ENCODE measurements around the gene HYOU1. TPM values are rescaled to one million over a fixed set of nuclear protein-coding genes. Genes with fewer than 3 reads are reported as not detected.

Gene HYOU1
- total and polyA plus RNA-seq, 4 donors: 35.7 to 145 (median 68.7) TPM

DNA sequence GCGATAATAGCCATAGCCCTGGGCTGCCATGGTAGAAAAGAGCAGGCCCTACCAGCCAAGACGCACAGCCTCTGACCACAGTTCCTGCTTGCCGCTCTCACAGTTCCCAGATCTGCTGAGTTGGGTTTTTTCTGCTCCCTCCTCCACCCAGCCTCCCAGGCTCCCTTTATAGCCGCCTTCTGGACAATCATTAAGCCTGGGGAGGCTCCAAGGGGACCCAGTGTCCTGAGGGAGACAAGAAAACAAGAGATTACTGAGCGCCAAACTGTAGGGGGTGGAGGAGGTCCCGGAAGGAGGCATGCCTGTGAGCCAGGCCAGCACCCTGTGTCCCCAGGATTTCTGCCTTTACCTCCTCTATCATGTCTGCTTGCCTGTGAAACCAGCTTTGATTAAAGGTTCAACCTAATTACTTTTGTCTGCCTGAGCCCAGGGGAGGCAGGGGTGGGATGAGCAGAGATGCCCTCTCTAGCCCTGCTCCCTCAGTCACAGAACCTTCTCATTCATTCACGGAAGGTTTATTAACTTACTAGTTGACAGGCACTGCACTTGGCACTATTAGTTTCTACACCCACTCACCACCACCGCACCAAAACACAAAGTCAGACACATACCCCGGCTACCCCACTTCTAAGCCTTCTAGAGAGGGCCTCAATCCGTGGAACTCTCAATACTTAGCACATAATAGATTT is 27.5 kb downstream of the HYOU1 start:
- DNase-seq (peak; percentile 45 to 60), ATAC-seq (ENCODE audit: low FRiP score) (no peak)
- Histone ChIP-seq H3K27me3 (ENCODE audit: control insufficient read depth in 1 of 2, insufficient read depth in 2 of 2, low read length in 1 of 2) (no peaks in the 10 kb centered on the region), H3K36me3 (ENCODE audit: control insufficient read depth in 1 of 2, insufficient read depth in 2 of 2, low read length in 1 of 2) (no peaks in the 10 kb centered on the region), H3K4me1 (ENCODE audit: control insufficient read depth in 1 of 2, insufficient read depth in 2 of 2, low read length in 2 of 2) (no peaks in the 10 kb centered on the region), H3K4me3 (ENCODE audit: low read length in 2 of 2) (no peak overlapping the region), H3K9me3 (ENCODE audit: control insufficient read depth, low read length) (no peaks in the 10 kb centered on the region), H3K27ac (ENCODE audit: low read depth in 1 of 2, low read length in 2 of 2) (peak overlapping the region in 1 of 2 donors; percentile 14)
- 68 to 78% methylated on average over 10 of the region's 10 CpGs for WGBS, 2 donors
- intact Hi-C loops (cut with DNase I): loop anchor here in 1 of 2 donors (5.0 kb wide), 1 partner anchor 38 kb away; the partner anchor contains the start of gene VPS11

DNA sequence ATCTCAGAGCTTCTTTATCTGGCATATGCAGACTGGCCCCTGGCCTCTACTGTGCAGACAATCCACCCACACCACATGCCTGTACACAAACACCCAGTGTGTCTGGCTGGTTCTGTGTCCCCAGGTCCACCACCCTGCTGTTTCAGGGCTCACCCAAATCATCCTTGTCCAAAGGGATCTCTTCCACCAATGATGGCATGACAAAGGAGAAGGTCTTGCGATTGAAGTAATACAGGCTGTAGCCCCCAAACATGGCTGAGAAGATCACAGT is 28.0 kb downstream of the HYOU1 start:
- no peaks in the 10 kb centered on the region for H3K27me3 ChIP-seq (ENCODE audit: control insufficient read depth in 1 of 2, insufficient read depth in 2 of 2, low read length in 1 of 2)
- no peaks in the 10 kb centered on the region for H3K9me3 ChIP-seq (ENCODE audit: control insufficient read depth, low read length)
- DNase-seq (no peak), ATAC-seq (ENCODE audit: low FRiP score) (no peak)
- intact Hi-C loops (cut with DNase I): loop anchor here in 1 of 2 donors (5.0 kb wide), 1 partner anchor 38 kb away; the partner anchor contains the start of gene VPS11
- H3K27ac ChIP-seq (ENCODE audit: low read depth in 1 of 2, low read length in 2 of 2): no peak overlapping the region
- no peaks in the 10 kb centered on the region for H3K36me3 ChIP-seq (ENCODE audit: control insufficient read depth in 1 of 2, insufficient read depth in 2 of 2, low read length in 1 of 2)
- H3K4me3 ChIP-seq (ENCODE audit: low read length in 2 of 2): no peak overlapping the region
- no peaks in the 10 kb centered on the region for H3K4me1 ChIP-seq (ENCODE audit: control insufficient read depth in 1 of 2, insufficient read depth in 2 of 2, low read length in 2 of 2)
- WGBS, 2 donors: 98 to 100% methylated on average over 1 of the region's 1 CpG

- intact Hi-C loops (cut with DNase I): loop anchor here in 1 of 2 donors (5.0 kb wide), 1 partner anchor 39 kb away; the partner anchor contains the start of gene VPS11
- Histone ChIP-seq H3K4me1 (ENCODE audit: control insufficient read depth in 1 of 2, insufficient read depth in 2 of 2, low read length in 2 of 2) (no peaks in the 10 kb centered on the region), H3K9me3 (ENCODE audit: control insufficient read depth, low read length) (no peaks in the 10 kb centered on the region), H3K27me3 (ENCODE audit: control insufficient read depth in 1 of 2, insufficient read depth in 2 of 2, low read length in 1 of 2) (no peaks in the 10 kb centered on the region), H3K27ac (ENCODE audit: low read depth in 1 of 2, low read length in 2 of 2) (no peak overlapping the region), H3K36me3 (ENCODE audit: control insufficient read depth in 1 of 2, insufficient read depth in 2 of 2, low read length in 1 of 2) (no peaks in the 10 kb centered on the region), H3K4me3 (ENCODE audit: low read length in 2 of 2) (no peak overlapping the region)
- 84% methylated on average over 9 of the region's 9 CpGs for WGBS, 2 donors
- ATAC-seq (ENCODE audit: low FRiP score) (no peak), DNase-seq (no peak)
Measured at GRCh38 chr11:119028346-119029068, 28.5 kb downstream of the HYOU1 start.

DNA sequence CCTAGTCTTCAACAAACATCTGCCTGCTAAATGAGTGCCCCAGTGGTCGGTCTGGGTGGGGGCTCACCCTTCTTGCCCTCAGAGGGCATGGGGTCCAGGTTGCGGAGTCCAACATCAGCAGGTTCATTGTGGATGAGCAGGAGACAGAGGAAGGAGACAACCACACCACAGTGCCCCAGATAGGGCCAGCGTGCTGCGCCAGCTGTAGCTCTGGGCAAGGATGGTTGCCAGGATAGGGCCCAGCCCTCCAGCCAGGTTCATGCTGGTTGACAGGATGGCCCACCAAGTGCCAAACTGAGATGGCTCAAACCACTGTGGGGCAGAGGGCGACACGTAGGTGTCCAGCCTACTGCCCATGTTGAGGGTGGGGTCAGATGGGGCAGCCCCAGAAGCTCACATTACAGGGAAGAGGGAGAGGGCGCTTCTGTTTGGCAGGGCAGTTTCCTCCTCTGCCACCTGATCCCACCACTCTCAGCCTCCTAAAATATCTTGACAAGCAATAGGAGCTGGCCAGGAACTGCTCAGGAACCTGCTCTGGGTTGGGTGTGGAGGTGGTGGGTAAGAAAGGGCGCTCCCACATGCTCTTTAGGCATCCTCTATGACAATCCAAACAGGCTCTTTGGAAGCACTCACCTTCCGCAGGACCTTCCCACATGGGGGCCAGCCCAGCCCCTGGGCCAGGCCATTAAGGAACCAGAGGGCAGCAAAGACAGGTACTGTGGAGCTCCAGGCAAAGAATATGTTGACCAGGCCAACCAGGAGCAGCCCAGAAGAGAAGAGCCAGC is 29.3 kb downstream of the HYOU1 start:
- Histone ChIP-seq H3K9me3 (ENCODE audit: control insufficient read depth, low read length) (no peaks in the 10 kb centered on the region), H3K36me3 (ENCODE audit: control insufficient read depth in 1 of 2, insufficient read depth in 2 of 2, low read length in 1 of 2) (no peaks in the 10 kb centered on the region), H3K27me3 (ENCODE audit: control insufficient read depth in 1 of 2, insufficient read depth in 2 of 2, low read length in 1 of 2) (no peaks in the 10 kb centered on the region), H3K4me1 (ENCODE audit: control insufficient read depth in 1 of 2, insufficient read depth in 2 of 2, low read length in 2 of 2) (no peaks in the 10 kb centered on the region), H3K4me3 (ENCODE audit: low read length in 2 of 2) (no peak overlapping the region), H3K27ac (ENCODE audit: low read depth in 1 of 2, low read length in 2 of 2) (no peak overlapping the region)
- intact Hi-C loops (cut with DNase I): loop anchor here in 1 of 2 donors (5.0 kb wide), 1 partner anchor 40 kb away; the partner anchor contains the start of gene VPS11
- 93 to 95% methylated on average over 9 of the region's 9 CpGs for WGBS, 2 donors
- no peak for ATAC-seq (ENCODE audit: low FRiP score)
- no peak for DNase-seq

- no peak for DNase-seq
- Histone ChIP-seq H3K27ac (ENCODE audit: low read depth in 1 of 2, low read length in 2 of 2) (no peak overlapping the region), H3K36me3 (ENCODE audit: control insufficient read depth in 1 of 2, insufficient read depth in 2 of 2, low read length in 1 of 2) (no peaks in the 10 kb centered on the region), H3K9me3 (ENCODE audit: control insufficient read depth, low read length) (no peaks in the 10 kb centered on the region), H3K27me3 (ENCODE audit: control insufficient read depth in 1 of 2, insufficient read depth in 2 of 2, low read length in 1 of 2) (no peaks in the 10 kb centered on the region), H3K4me3 (ENCODE audit: low read length in 2 of 2) (no peak overlapping the region), H3K4me1 (ENCODE audit: control insufficient read depth in 1 of 2, insufficient read depth in 2 of 2, low read length in 2 of 2) (no peaks in the 10 kb centered on the region)
- no peak for ATAC-seq (ENCODE audit: low FRiP score)
- WGBS, 2 donors: 91 to 95% methylated on average over 2 of the region's 2 CpGs
- intact Hi-C loops (cut with DNase I): loop anchor here in 1 of 2 donors (5.0 kb wide), 1 partner anchor 40 kb away; the partner anchor contains the start of gene VPS11
Measured at GRCh38 chr11:119026970-119027369, 30.0 kb downstream of the HYOU1 start.

GRCh38 chr11:119025978-119026766 is 30.8 kb downstream of the HYOU1 start:
- 65 to 66% methylated on average over 16 of the region's 16 CpGs for WGBS, 2 donors
- Histone ChIP-seq H3K4me3 (ENCODE audit: low read length in 2 of 2) (no peak overlapping the region), H3K27ac (ENCODE audit: low read depth in 1 of 2, low read length in 2 of 2) (no peak overlapping the region), H3K9me3 (ENCODE audit: control insufficient read depth, low read length) (no peaks in the 10 kb centered on the region), H3K27me3 (ENCODE audit: control insufficient read depth in 1 of 2, insufficient read depth in 2 of 2, low read length in 1 of 2) (no peaks in the 10 kb centered on the region), H3K4me1 (ENCODE audit: control insufficient read depth in 1 of 2, insufficient read depth in 2 of 2, low read length in 2 of 2) (no peaks in the 10 kb centered on the region), H3K36me3 (ENCODE audit: control insufficient read depth in 1 of 2, insufficient read depth in 2 of 2, low read length in 1 of 2) (no peaks in the 10 kb centered on the region)
- DNase-seq: no peak
- ATAC-seq (ENCODE audit: low FRiP score): no peak
- intact Hi-C loops (cut with DNase I): loop anchor here in 1 of 2 donors (5.0 kb wide), 1 partner anchor 41 kb away; the partner anchor contains the start of gene VPS11

- no peak for ATAC-seq (ENCODE audit: low FRiP score)
- intact Hi-C loops (cut with DNase I): loop anchor here in 1 of 2 donors (5.0 kb wide), 1 partner anchor 42 kb away; the partner anchor contains the start of gene VPS11
- no peaks in the 10 kb centered on the region for H3K27me3 ChIP-seq (ENCODE audit: control insufficient read depth in 1 of 2, insufficient read depth in 2 of 2, low read length in 1 of 2)
- no peaks in the 10 kb centered on the region for H3K4me1 ChIP-seq (ENCODE audit: control insufficient read depth in 1 of 2, insufficient read depth in 2 of 2, low read length in 2 of 2)
- no peaks in the 10 kb centered on the region for H3K36me3 ChIP-seq (ENCODE audit: control insufficient read depth in 1 of 2, insufficient read depth in 2 of 2, low read length in 1 of 2)
- WGBS, 2 donors: 80 to 81% methylated on average over 5 of the region's 5 CpGs
- no peaks in the 10 kb centered on the region for H3K9me3 ChIP-seq (ENCODE audit: control insufficient read depth, low read length)
- no peak for DNase-seq
- no peak overlapping the region for H3K4me3 ChIP-seq (ENCODE audit: low read length in 2 of 2)
- H3K27ac ChIP-seq (ENCODE audit: low read depth in 1 of 2, low read length in 2 of 2): no peak overlapping the region
Measured at GRCh38 chr11:119025541-119025940, 31.5 kb downstream of the HYOU1 start.

DNA sequence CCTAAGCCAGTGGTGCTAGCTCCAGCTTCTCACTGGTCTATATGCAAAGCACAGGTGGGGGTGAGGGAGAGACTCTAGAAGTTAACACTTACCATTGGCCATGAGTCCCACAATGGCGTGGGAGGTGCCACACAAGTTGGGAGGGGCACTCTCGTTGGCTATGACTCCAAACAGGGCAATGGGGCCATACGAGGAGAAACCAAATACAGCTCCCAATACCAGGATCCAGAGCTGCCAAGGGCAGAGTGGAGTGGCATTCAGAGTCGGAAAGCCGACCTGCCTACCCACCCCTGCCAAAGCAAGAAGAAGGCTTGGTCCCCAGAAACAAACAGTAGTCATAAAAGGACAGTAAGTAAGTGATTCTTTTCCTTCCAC is 31.9 kb downstream of the HYOU1 start:
- no peaks in the 10 kb centered on the region for H3K4me1 ChIP-seq (ENCODE audit: control insufficient read depth in 1 of 2, insufficient read depth in 2 of 2, low read length in 2 of 2)
- no peaks in the 10 kb centered on the region for H3K27me3 ChIP-seq (ENCODE audit: control insufficient read depth in 1 of 2, insufficient read depth in 2 of 2, low read length in 1 of 2)
- WGBS, 2 donors: 43 to 52% methylated on average over 5 of the region's 5 CpGs
- no peaks in the 10 kb centered on the region for H3K36me3 ChIP-seq (ENCODE audit: control insufficient read depth in 1 of 2, insufficient read depth in 2 of 2, low read length in 1 of 2)
- ATAC-seq (ENCODE audit: low FRiP score): no peak
- no peaks in the 10 kb centered on the region for H3K9me3 ChIP-seq (ENCODE audit: control insufficient read depth, low read length)
- H3K4me3 ChIP-seq (ENCODE audit: low read length in 2 of 2): no peak overlapping the region
- H3K27ac ChIP-seq (ENCODE audit: low read depth in 1 of 2, low read length in 2 of 2): no peak overlapping the region
- intact Hi-C loops (cut with DNase I): loop anchor here in 1 of 2 donors (5.0 kb wide), 1 partner anchor 42 kb away; the partner anchor contains the start of gene VPS11
- no peak for DNase-seq

Data from aorta (tissue), 5 donors.